Suprapubic skin (tissue), 4 donors: ENCODE data around the gene TAPT1. TPM values are rescaled to one million over a fixed set of nuclear protein-coding genes. Genes with fewer than 3 reads are reported as not detected.
"Not testable (repeated sequence)": the region's sequence is repeated elsewhere in the genome, so short reads cannot be mapped to it uniquely, and the experiment has no call there.

Experiments used
- DNase-seq, 2 donors: peaks; one replicate each; pipeline ENCODE4 v3.0.0-alpha.2; 2019; ENCODE audit warnings: low spot score in 2 of 2
- H3K27ac ChIP-seq: fragments of 200-600 bp; sonication (generic); one replicate; pipeline ENCODE4 v1.5.1; 2019
- H3K27me3 ChIP-seq: fragments of 200-600 bp; sonication (generic); one replicate; pipeline ENCODE4 v1.5.1; 2019
- H3K36me3 ChIP-seq: fragments of 200-600 bp; sonication (generic); one replicate; pipeline ENCODE4 v1.5.1; 2019
- H3K4me1 ChIP-seq: fragments of 200-600 bp; sonication (generic); one replicate; pipeline ENCODE4 v1.5.1; 2019
- H3K4me3 ChIP-seq: fragments of 200-600 bp; sonication (generic); one replicate; pipeline ENCODE4 v1.5.1; 2019; ENCODE audit warnings: mild to moderate bottlenecking
- H3K9me3 ChIP-seq: fragments of 200-600 bp; sonication (generic); one replicate; pipeline ENCODE4 v1.5.1; 2019
- CTCF ChIP-seq, 2 donors: fragments of 200-600 bp in 1 of 2; fragments of 450-650 bp in 1 of 2; sonication (generic) in 1 of 2; IDR thresholded peaks; one replicate each; pipeline ENCODE4 v1.5.1; 2016 to 2019; ENCODE audit warnings: antibody characterized with exemption in 2 of 2, mild to moderate bottlenecking in 1 of 2, moderate library complexity in 1 of 2
- EP300 ChIP-seq: sonication (generic); formaldehyde crosslinking; IDR thresholded peaks from one replicate; pipeline ENCODE4 v1.6.1; 2017; ENCODE audit warnings: antibody characterized with exemption
- POLR2A ChIP-seq, 2 donors: fragments of 450-650 bp; IDR thresholded peaks; one replicate each; pipeline ENCODE4 v1.6.1; 2017; ENCODE audit warnings: antibody characterized with exemption in 2 of 2, mild to moderate bottlenecking in 2 of 2, moderate library complexity in 2 of 2
- POLR2AphosphoS5 ChIP-seq, 3 donors: sonication (generic); formaldehyde crosslinking; IDR thresholded peaks; one replicate each; pipeline ENCODE4 v1.6.1; 2017; ENCODE audit warnings: antibody characterized with exemption in 3 of 3
- WGBS: methylation state at CpG from one replicate; pipeline ENCODE4 v1.1.5; 2018; 5-methylcytosine and 5-hydroxymethylcytosine counted together
- total RNA-seq, 4 donors: library from RNA; depleted of rRNA; stranded (reverse); fragments of >200 nt; gene quantifications; one replicate each; pipeline ENCODE4 v1.1.0, GENCODE V29; 2016

The TAPT1 gene
- total RNA-seq, 4 donors from 2014 or later = 15.3 to 57.2 (median 23.7) TPM

GRCh38 chr4:16157609-16158503 lies 68.4 kb downstream of the TAPT1 start:
- TF ChIP-seq EP300 (no peak), POLR2AphosphoS5 (IDR thresholded peaks at IDR 0.05) (no peak), CTCF (IDR thresholded peaks at IDR 0.05) (no peak), POLR2A (IDR thresholded peaks at IDR 0.05) (no peak)
- Histone ChIP-seq H3K4me3 (no peak overlapping the region), H3K4me1 (no peaks in the 10 kb centered on the region), H3K27ac (no peak overlapping the region), H3K36me3 (peaks cover 19% of the 10 kb centered on the region), H3K27me3 (no peaks in the 10 kb centered on the region), H3K9me3 (no peaks in the 10 kb centered on the region)
- DNase-seq = no peak
- WGBS = 67% methylated on average over 14 of the region's 14 CpGs

- no peak for DNase-seq
- H3K27ac ChIP-seq = no peak overlapping the region
Measured at GRCh38 chr4:16155528-16156169, 70.6 kb downstream of the TAPT1 start.

GRCh38 chr4:16154451-16154850 lies 71.8 kb downstream of the TAPT1 start:
- 88% methylated on average over 3 of the region's 3 CpGs for WGBS
- no peaks in the 10 kb centered on the region for H3K4me1 ChIP-seq
- H3K36me3 ChIP-seq = no peaks in the 10 kb centered on the region
- no peak for DNase-seq
- H3K27me3 ChIP-seq = no peaks in the 10 kb centered on the region
- TF ChIP-seq POLR2A (IDR thresholded peaks at IDR 0.05) (no peak), CTCF (IDR thresholded peaks at IDR 0.05) (no peak), EP300 (no peak), POLR2AphosphoS5 (IDR thresholded peaks at IDR 0.05) (no peak)
- no peak overlapping the region for H3K4me3 ChIP-seq
- H3K9me3 ChIP-seq = no peaks in the 10 kb centered on the region
- no peak overlapping the region for H3K27ac ChIP-seq

More at GRCh38 chr4:16155528-16156169, 70.6 kb downstream of the TAPT1 start:
- Histone ChIP-seq H3K9me3 (no peaks in the 10 kb centered on the region), H3K27me3 (no peaks in the 10 kb centered on the region), H3K4me1 (no peaks in the 10 kb centered on the region), H3K4me3 (no peak overlapping the region), H3K36me3 (peaks cover 6% of the 10 kb centered on the region)
- no peak for TF ChIP-seq CTCF (IDR thresholded peaks at IDR 0.05)
- TF ChIP-seq POLR2AphosphoS5 (IDR thresholded peaks at IDR 0.05) = no peak
- TF ChIP-seq POLR2A (IDR thresholded peaks at IDR 0.05) = no peak
- TF ChIP-seq EP300 = no peak
- 57% methylated on average over 8 of the region's 9 CpGs for WGBS

GRCh38 chr4:16150716-16151115 lies 75.6 kb downstream of the TAPT1 start:
- TF ChIP-seq EP300 (no peak), POLR2AphosphoS5 (IDR thresholded peaks at IDR 0.05) (no peak), CTCF (IDR thresholded peaks at IDR 0.05) (no peak), POLR2A (IDR thresholded peaks at IDR 0.05) (no peak)
- Histone ChIP-seq H3K4me3 (no peak overlapping the region), H3K9me3 (no peaks in the 10 kb centered on the region), H3K4me1 (no peaks in the 10 kb centered on the region), H3K36me3 (no peaks in the 10 kb centered on the region), H3K27me3 (no peaks in the 10 kb centered on the region), H3K27ac (no peak overlapping the region)
- WGBS = 96% methylated on average over 2 of the region's 2 CpGs
- DNase-seq = no peak

GRCh38 chr4:16144913-16145312 lies 81.4 kb downstream of the TAPT1 start:
- not testable (repeated sequence) for DNase-seq, H3K9me3 ChIP-seq, H3K4me3 ChIP-seq, H3K4me1 ChIP-seq, H3K27me3 ChIP-seq, H3K36me3 ChIP-seq, H3K27ac ChIP-seq
- 89% methylated on average over 9 of the region's 9 CpGs for WGBS
